Erythroblast (primary cell): ENCODE measurements around the gene OR14A16.

Experiments used
- GATA1 ChIP-seq: IDR thresholded peaks from 2 replicates; pipeline ENCODE4 v1.6.1; 2011; ENCODE audit warnings: low read depth, mild to moderate bottlenecking, control low read depth, low read length, moderate library complexity
- POLR2A ChIP-seq: IDR thresholded peaks from 2 replicates; pipeline ENCODE4 v1.6.1; 2011; ENCODE audit warnings: mild to moderate bottlenecking, low read length

DNA sequence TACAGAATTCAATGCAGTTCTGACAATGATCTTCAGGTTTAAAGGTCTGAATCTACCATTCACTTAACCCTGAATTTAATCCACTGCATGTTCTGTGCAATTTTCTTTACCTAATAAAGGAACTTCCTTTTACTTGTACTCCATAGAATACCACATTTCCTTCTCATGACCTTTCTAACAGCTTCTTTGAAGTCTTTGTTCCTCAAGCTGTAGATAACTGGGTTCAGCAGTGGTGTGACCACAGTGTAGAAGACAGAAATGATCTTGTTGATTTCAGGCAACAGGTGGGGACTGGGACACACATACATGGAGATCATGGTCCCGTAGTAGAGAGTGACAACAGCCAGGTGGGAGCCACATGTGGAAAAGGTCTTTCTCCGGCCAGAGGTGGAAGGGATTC lies 16.9 kb upstream of the OR14A16 start:
- no peak for TF ChIP-seq POLR2A
- TF ChIP-seq GATA1, result no peak
